Occipital lobe (tissue), 2 donors: Measurements from ENCODE around the gene COA7. TPM values are rescaled to one million over a fixed set of nuclear protein-coding genes. Genes with fewer than 3 reads are reported as not detected.

Source experiments
- DNase-seq: peaks from one replicate; lab custom pipeline; 2025; lab: John Stamatoyannopoulos, UW
- total RNA-seq: library from RNA; depleted of rRNA; stranded (reverse); fragments of >200 nt; gene quantifications from one replicate; pipeline ENCODE4 v1.2.3, GENCODE V29; 2014

COA7 gene
- total RNA-seq, 1 donor from 2014 or later = 25.6 TPM

DNA sequence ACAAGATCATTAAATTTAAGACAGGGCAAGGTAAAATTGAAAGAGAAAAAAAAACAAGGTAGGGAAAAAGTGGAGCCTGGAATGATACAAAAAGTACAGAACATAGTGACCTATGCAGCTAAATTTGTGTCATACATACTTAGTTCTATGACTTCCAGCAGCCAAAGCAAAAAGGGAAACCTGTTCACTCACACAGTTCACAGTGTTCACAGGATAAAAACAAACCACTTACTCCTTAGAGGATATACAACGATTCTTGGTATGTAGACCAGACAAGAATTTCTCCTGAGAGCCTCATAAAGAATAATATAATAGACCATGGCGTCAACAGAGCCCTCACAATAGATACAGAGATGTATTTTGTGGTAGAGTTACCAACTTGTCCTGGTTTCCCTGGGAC, 27.5 kb downstream of the COA7 start:
- no peak for DNase-seq

DNA sequence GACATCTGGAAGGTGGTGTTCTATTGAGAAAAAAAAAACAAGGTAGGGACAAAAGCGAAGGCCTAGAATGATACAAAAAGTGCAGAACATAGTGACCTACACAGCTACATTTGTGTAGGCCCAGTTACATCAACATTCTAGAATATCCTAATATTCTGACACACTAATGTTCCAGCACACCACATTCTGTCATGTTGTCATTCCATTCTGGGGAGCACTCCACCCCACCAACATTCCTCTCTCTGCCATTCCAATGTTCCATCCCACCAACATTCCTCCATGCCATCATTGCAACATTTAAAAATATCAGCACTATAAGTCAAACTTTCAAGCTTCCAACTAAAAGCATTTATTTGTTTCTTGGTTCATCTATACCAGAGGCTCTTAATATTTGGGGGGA, 28.5 kb downstream of the COA7 start:
- no peak for DNase-seq

DNA sequence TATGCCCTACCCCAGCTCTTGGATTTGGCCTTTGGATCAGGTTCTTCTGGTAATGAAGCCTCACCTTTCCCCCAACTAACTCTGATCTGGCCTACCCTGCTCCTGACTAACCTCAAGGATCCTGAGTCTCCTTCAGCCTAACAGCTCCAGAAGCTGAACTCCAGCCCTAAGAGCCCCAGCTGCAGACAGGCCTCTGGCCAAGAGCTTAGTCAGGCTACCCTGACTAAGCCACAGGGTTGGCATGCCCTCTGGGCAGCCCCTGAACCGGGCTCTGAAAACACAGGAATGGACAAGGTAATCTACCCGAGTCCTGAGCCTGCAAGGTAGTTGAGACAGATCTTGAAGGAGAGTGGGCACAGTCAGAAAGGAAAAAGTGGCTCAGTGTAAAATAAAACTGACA, 29.4 kb downstream of the COA7 start:
- no peak for DNase-seq

DNA sequence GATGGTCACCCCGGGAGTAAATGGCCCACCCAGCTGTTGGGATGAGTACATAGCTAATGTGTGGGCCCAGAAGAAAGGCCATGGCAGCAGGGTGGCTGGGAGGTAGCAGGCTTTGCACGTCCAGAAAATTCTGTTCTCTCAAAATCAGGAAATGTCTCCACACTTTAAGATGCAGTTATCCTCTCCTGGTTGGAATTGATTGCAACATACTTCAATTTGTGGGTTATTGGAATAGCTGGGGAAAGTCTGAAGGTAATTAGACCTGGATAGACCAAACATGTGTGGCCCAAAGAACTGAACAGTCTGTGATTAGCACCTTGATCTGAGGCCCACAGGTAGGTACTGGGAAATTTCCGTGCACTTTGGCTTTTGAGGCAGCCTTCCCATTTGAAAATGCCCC, 30.2 kb downstream of the COA7 start:
- DNase-seq = no peak

DNA sequence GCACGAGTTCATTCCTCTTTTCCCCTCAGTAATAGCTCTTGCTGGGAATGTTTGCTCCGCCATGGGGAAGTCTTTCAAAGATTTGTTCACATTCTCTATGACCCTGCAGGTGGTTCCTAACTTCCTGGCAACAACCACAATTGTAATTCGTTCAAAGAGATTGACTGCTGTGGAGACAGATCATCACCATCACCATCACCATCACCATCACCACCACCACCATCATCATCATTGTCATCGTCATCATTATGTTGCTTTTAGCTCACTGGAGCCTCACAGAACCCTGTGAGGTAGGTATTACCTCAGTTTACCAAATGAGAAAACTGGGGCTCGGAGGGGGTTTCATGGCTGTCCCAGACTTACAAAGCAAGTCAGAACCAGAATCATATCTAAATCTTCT, 30.9 kb downstream of the COA7 start:
- no peak for DNase-seq

DNA sequence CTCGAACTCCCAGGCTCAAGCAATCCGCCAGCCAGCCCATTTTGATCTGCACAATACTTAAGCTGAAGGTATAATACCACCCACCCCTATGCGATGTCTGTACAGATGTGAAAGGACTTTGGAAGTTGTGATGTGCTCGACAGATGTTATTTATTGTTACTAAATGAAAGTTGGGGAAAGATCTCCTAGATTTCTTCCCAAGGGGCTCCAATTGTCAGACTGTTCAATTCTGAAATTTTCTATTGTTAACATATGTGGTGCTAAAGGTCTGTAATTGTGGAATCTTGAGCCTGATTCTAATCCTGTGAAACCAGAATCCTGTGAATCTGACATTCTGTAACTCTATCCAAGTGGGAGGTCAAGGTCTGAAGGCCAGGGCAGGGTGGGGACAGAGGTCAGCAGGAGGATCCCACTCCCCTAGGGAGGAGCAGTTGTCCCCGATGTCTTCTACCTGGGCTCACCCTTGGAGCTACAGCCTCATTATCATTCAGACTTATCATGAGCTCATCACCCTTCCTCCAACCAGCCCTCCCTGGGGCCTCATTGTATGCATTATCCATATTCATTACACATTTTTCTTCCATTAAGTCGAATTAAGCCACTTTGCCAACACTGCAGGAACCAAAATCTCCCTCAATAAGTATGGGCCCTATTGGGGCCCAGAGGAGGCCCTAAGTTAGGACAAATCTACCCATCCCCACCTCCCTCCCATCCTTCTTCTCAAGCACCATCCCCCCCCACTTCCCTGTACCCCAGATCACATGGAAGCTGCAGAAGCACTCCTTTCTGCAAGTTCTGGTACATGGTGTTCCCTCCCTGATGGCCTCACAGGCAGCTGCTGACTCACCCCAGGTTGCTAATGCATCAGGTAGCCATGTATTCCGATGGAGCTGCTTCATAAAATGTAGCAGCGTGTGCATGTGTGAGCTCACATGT, 32.9 kb downstream of the COA7 start:
- DNase-seq = no peak

DNA sequence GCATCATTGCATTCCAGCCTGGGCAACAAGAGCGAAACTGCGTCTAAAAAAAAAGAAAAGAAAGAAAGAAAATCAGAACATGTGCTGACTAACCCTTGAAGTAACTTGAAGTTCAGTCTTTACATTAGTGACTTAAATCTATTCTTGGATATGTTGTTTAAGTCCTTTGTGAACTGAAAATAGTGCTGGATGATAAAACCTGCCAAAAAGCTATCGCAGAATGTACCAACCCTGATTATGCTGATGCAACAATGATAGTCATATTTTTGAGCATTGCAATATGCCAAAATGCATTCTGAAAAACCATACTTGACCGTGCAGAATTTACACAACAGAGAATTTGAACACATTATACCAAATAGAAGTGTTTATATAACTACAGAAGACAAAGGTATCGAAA, 34.4 kb downstream of the COA7 start:
- DNase-seq = no peak

DNA sequence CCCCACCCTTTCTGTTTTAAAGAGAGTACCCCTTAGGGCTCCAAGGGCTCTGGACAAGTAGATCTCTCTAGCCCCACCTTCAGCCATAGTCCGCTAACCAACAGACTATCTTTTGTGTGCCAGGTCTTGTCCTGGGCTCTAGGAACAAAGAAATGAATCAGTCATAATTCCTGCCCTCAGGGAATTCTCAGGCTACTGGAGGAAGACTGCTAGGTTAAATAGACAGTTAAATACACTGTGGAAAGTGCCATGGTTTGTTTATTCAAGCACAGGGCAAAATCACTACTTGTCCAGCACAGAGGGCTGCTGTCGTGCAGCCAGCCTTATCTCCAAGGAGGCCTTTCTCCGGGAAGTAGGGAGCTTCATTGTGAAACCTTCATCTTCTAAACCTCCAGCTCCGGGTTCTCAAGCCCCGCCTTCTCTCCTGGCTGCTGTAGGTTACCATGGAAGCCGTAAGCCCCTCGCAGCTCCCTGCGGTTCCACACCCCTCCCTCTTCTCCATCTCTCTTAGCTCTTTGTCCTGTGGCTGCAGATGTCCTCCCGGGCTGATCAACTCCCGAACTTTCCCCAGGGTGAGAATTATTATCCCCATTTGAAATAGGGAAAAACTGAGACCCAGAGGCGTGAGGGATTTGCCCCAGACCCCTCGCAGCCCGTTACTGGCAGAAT, 35.4 kb downstream of the COA7 start:
- DNase-seq = no peak

DNA sequence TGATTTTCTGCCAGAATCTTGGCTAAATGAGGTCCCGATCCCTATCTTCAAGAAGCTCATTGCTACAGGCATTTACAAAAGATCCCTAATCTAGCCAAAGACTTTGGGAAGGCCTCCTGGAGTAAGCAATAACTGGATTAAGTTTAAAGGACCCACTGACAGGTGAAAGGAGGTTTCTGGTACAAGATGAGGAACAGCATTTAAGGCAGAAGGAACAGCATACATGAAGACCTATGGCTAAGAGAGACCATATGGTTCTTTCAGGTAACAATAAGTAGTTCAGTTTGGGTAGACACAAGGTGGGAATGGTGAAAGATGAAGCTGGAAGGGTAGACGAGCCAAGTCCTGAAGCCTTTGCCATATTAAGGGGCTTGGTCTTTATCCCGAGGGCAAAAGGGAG, 37.3 kb downstream of the COA7 start:
- no peak for DNase-seq

DNA sequence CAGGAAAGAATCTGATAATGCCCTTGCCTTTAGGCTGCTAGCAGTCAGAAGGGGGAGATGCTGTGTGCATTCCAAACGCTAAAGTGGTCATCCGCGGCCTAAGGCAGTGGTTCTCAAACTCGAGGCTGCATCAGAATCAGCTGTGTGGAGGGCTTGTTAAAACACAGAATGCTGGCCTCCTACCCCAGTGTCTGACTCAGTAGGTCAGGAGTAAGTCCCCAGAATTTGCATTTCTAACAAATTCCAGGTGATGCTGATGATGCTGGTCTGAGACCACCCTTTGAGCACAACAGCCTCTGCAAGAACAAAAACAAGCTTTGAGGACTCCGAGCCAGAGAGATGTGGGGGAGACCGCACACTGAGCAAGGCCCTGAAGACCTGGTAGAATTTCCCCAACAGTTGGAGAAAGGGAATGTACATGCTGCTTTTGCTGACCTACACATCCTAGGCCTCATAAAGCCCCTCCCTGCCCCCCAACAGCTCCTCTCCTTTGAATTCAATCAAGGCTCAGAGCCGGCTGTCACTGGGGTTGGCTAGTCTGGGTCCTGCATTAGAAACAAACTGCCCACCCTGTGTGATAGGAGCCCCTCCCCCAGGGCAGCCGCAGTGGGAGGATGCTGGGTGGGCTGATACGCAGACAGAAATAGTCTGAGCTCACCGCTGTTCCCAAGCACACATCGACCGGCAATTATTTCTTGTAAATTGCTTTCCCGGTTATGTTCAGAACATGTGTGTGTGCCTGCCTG, 38.1 kb downstream of the COA7 start:
- DNase-seq = no peak

DNA sequence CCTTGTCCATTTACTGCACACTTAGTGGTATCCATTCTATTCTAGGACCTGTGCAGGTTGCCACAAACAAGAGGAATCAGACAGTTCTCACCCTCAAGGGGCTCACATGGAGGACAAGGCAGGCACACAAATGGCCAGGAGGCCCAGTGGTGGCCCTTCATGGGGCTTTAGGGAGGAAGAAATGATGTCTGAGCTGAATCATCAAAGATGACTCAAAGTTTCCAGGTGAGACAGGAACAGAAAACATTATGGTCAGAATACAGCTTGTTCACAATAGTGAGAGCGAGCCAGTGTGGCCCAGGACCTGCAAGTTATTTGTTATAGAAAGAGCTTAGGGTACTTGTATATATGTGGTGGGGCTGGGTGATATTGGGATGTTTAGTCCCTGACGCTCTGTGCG, 38.8 kb downstream of the COA7 start:
- DNase-seq = no peak

DNA sequence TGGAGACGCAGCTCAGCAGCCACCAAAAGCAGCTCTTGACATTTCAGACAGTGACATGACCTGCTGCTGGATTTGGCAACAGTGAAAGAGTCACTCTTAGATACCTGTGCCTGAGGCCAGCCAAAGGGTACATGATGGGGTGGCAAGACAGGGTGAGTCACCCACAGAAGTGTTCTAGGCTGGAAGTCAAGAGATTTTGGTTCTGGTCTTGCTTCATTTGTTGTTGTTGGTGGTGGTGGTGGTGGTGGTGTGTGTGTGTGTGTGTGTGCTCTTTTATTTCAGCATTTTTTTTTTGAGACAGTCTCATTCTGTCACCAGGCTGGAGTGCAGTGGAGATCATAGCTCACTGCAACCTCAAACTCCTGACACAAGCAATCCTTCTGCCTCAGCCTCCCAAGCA, 39.4 kb downstream of the COA7 start:
- DNase-seq = no peak

DNA sequence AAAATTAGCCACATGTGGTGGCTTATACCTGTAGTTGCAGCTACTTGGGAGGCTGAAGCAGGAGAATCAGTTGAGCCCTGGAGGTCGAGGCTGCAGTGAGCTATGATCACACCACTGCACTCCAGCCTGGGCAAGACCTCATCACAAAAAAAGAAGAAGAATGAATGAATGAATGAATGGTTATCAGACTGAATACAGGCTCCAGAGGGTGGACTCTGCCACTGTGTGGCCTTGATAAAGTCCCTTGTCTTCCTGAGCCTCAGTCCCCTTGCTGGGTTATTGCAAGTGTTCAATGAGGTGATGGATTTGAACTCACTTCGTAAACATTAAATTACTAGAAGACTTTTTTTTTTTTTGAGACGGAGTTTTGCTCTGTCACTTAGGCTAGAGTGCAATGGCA, 40.4 kb downstream of the COA7 start:
- no peak for DNase-seq

DNA sequence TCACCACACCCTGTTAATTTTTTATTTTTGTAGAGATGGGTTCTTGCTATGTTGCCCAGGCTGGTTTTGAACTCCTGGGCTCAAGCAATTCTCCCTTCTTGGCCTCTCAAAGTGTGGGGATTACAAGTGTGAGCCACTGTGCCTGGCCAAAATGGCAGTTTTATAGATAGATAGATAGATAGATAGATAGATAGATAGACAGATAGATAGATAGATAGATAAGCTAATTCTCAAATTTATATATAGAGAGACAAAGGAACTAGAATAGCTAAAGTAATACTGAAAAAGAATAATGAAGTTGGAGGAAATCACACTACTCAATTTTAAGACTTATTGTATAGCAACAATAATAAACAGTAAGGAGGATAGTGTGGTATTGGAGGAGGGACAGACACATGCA, 44.1 kb downstream of the COA7 start:
- no peak for DNase-seq

DNA sequence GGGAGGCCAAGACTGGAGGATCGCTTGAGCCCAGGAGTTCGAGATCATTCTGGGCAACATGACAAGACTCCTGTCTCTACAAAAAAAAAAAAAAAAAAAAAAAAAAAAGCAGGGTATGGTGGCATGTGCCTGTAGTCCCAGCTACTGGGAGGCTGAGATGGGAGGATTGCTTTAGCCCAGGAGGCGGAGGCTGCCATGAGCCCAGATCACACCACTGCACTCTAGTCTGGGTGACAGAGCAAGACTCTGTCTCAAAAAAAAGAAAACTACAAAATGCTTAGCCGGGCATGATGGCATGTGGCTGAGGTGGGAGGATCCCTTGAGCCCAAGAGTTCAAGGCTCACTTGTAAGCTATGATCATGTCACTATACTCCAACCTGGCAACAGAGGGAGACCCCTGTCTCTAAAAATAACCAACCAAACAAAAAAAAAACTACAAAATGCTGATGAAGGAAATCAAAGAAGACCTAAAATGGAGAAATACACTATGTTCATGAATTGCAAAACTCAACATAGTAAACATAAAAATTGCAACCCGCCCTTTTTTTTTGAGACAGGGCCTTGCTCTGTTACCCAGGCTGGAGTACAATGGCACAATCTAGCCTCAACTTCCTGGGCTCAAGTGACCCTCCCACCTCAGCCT, 44.8 kb downstream of the COA7 start:
- no peak for DNase-seq

DNA sequence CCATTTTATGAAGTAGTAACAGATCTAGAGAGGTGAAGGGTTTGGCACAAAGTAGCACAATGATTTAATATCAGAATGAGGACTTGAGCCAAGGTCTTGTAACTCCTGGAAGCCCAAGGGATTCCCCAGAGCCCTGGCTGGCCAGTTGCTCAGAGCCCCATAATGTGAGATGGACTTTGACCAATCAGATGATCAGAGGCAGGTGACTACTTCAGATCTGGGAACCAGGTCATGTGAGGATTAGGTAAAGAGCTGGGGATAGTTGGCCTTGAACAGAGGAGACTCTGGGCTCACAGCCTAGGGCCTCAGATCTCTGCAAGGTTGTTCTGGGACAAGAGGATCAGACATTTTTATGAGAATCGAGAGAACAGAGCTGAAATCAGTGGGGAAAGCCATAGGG, 46.2 kb downstream of the COA7 start:
- no peak for DNase-seq

DNA sequence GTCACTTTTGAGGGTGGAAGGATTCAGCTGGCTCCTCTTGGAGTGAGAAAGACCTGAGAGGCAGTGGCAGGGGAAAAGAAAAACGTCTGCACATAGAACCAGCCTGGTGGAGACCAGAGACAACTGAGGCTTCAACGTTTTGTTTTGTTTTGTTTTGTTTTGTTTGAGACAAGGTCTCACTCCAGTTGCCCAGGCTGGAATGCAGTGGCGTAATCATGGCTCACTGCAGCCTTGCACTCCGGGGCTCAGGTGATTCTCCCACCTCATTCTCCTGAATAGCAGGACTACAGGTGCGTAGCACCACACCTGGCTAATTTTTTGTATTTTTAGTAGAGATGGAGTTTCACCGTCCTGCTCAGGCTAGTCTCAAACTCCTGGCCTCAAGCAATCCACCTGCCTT, 52.9 kb downstream of the COA7 start:
- no peak for DNase-seq

DNA sequence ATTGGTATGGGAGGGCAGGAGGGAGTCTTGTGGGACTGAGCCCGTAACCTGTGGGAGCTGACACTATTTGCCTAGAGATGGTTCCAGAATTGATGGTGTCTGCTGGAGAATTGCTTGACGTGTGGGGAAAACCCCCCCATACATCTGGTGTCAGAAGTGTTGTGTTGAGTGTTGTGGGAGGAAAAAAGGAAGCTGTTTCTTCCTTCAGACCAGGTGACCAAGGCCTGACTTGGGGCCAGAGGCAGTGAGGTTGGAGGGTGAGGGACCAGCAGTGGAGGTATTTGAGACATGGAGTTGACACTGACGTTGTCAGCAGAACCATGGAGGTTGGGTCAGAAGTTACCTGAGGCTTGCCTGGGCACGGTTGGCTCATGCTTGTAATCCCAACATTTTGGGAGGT, 56.8 kb downstream of the COA7 start:
- no peak for DNase-seq

DNA sequence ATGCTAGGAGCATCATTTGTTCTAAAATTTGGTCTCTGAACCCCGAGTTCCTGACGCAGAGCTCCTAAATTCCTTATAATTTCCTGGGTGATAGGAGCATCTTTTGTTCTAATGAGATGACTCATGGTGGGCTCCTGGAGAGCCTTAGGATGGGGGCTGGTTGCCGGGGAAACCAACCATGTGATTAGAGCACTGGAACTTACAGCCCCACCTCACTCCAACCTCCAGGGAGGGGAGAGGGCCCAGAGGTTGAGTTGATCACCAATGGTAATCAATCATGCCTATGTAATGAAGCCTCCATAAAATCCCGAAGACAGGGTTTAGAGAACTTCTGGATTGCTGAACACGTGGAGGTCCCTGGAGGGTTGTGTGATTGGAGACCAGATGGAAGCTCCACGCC, 57.5 kb downstream of the COA7 start:
- no peak for DNase-seq

DNA sequence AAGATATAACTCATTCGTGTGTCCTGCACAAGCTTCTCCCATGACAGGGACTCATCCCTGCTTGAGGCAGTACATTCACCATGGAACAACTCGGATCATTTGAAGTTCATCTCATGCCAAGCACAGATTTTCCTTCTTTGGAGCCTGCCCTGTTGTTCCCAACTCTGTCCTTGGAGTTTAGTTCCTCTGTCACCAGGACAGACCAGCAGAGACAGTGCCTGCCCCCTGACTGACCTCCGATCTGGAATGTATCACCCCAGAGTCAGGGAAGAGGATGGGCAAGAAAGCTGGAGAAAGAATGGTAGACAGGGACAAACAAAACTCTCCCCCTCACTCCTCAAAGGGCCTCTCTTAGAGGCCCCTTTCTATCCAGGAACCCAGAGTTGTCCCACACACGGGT, 60.2 kb downstream of the COA7 start:
- no peak for DNase-seq

DNA sequence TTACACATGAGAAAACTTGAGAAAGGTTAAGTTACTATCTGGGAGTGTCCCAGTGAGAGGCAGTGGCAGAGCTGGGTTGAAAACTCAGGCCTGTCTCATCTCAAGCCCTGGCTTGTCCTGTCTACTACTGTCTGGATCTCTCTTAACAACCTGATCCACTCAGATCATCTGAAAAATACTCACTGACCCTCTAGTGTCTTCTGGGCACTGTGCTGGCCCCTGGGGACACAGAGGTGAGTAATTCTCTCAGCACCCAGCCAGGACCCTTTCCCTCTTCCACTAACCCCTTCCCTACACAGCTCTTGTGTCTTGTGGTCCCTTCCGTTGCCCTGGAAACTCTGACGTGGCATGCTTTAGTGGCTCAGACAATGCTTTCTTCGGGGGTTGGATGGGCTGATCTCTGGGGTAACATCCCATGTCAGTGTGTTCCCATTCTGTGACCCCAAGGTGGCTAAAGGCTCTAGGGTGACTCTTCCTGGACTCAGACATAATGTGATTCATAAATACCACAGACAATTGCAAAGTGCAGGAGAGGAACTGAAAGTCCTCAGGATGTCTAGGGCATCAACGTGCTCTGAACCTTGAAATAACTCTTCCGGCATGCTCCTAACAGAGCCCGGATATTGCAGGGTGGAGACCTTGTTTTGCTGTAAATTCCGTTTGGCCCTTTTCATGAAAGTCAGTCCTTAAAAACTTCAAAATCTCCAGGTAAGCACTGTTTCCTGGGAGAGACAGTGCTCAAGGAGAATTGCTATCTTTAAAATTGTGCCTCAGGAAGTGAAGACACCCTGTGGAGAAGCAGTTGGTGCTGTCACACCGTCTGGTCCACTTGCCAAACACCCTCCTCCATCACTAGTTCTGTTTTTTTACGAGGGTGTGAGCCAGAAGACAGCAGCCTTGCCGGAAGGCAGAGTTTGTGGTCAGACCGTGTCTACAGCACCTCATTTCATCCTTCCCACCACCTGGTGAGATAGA, 61.1 kb downstream of the COA7 start:
- no peak for DNase-seq
